ENCODE measurements around the gene ARID1A.

GRCh38 chr1:26783646-26784022 lies 87.8 kb downstream of the ARID1A start:
- TF ChIP-seq, protein P1, sequence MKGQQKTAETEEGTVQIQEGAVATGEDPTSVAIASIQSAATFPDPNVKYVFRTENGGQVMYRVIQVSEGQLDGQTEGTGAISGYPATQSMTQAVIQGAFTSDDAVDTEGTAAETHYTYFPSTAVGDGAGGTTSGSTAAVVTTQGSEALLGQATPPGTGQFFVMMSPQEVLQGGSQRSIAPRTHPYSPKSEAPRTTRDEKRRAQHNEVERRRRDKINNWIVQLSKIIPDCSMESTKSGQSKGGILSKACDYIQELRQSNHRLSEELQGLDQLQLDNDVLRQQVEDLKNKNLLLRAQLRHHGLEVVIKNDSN (IDR thresholded peaks at IDR 0.05): no peak
- TF ChIP-seq TEAD4 (IDR thresholded peaks at IDR 0.05): no peak
- no peak for TF ChIP-seq REST (IDR thresholded peaks at IDR 0.05; ENCODE audit: low read depth)
- TF ChIP-seq RAD21 (IDR thresholded peaks at IDR 0.05; ENCODE audit: low read depth): no peak
- TF ChIP-seq CREB1 (IDR thresholded peaks at IDR 0.05; ENCODE audit: low read depth): no peak
- TF ChIP-seq CEBPB (IDR thresholded peaks at IDR 0.05): no peak
- no peak for TF ChIP-seq EP300 (IDR thresholded peaks at IDR 0.05; ENCODE audit: borderline replicate concordance)
- no peak for TF ChIP-seq NFIC (IDR thresholded peaks at IDR 0.05)
- no peak for TF ChIP-seq YY1 (IDR thresholded peaks at IDR 0.05; ENCODE audit: low read depth)
- no peak for TF ChIP-seq TAF1 (IDR thresholded peaks at IDR 0.05; ENCODE audit: low read depth)
- TF ChIP-seq TCF12 (IDR thresholded peaks at IDR 0.05; ENCODE audit: low read depth): no peak
- TF ChIP-seq EGR1 (IDR thresholded peaks at IDR 0.05): no peak
- TF ChIP-seq, protein P2, sequence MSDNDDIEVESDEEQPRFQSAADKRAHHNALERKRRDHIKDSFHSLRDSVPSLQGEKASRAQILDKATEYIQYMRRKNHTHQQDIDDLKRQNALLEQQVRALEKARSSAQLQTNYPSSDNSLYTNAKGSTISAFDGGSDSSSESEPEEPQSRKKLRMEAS (IDR thresholded peaks at IDR 0.05): no peak
- TF ChIP-seq FOXM1 (IDR thresholded peaks at IDR 0.05; ENCODE audit: borderline replicate concordance, low read depth): no peak

Data from Ishikawa (cell line).